ENCODE data around the gene STARD13.
"Not testable (repeated sequence)": the region's sequence is repeated elsewhere in the genome, so short reads cannot be mapped to it uniquely, and the experiment has no call there.

The STARD13 gene

GRCh38 chr13:33191425-33192210, 93.9 kb downstream of the STARD13 start:
- no peak for DNase-seq

- no peak for DNase-seq
These were observed 96.1 kb downstream of the STARD13 start for GRCh38 chr13:33189470-33189869.

- no peak for DNase-seq
These were observed 97.3 kb downstream of the STARD13 start for GRCh38 chr13:33188093-33188882.

- DNase-seq: no peak
These were observed 98.7 kb downstream of the STARD13 start for GRCh38 chr13:33186861-33187291.

GRCh38 chr13:33185853-33186252, 99.7 kb downstream of the STARD13 start:
- DNase-seq: no peak

GRCh38 chr13:33184530-33184929, 101.0 kb downstream of the STARD13 start:
- DNase-seq: no peak

- no peak for DNase-seq
These were observed 101.5 kb downstream of the STARD13 start for GRCh38 chr13:33184112-33184490.

GRCh38 chr13:33183431-33184111, 102.0 kb downstream of the STARD13 start:
- no peak for DNase-seq

- no peak for DNase-seq
These were observed 102.8 kb downstream of the STARD13 start for GRCh38 chr13:33182729-33183128.

- DNase-seq: no peak
These were observed 104.3 kb downstream of the STARD13 start for GRCh38 chr13:33181264-33181663.

GRCh38 chr13:33180122-33180804, 105.3 kb downstream of the STARD13 start:
- DNase-seq: no peak

- DNase-seq: no peak
These were observed 106.1 kb downstream of the STARD13 start for GRCh38 chr13:33179463-33179862.

GRCh38 chr13:33178209-33178840, 107.2 kb downstream of the STARD13 start:
- no peak for DNase-seq

- not testable (repeated sequence) for DNase-seq
These were observed 108.0 kb downstream of the STARD13 start for GRCh38 chr13:33177340-33178208.

GRCh38 chr13:33176526-33176925, 109.0 kb downstream of the STARD13 start:
- DNase-seq: no peak

GRCh38 chr13:33175991-33176390, 109.6 kb downstream of the STARD13 start:
- DNase-seq: no peak

- no peak for DNase-seq
These were observed 110.6 kb downstream of the STARD13 start for GRCh38 chr13:33174931-33175330.

- no peak for DNase-seq
These were observed 111.1 kb downstream of the STARD13 start for GRCh38 chr13:33174491-33174890.

- no peak for DNase-seq
These were observed 112.6 kb downstream of the STARD13 start for GRCh38 chr13:33172911-33173310.

- no peak for DNase-seq
These were observed 113.2 kb downstream of the STARD13 start for GRCh38 chr13:33172400-33172799.

- DNase-seq: no peak
These were observed 116.1 kb downstream of the STARD13 start for GRCh38 chr13:33169273-33169980.

Measured in GOT3 (cell line).